Activated B cell treated with CpG ODN at 0.5 μM for 24 hours (primary cell): ENCODE data around the gene ADSL. TPM values are rescaled to one million over a fixed set of nuclear protein-coding genes. Genes with fewer than 3 reads are reported as not detected.

Experiments used
- ATAC-seq: fragments of 200-7000 bp; cut with Tn5 transposase; one replicate; pipeline ENCODE4 v1.10.0; 2021; ENCODE audit warnings: low read depth, mild to moderate bottlenecking, moderate library complexity
- CTCF ChIA-PET: fragments of 350-600 bp; sonication (Branson Sonifier 250); formaldehyde crosslinking; loops from one replicate; lab custom pipeline; 2021; ENCODE audit warnings: antibody characterized with exemption; lab: Charles Lee
- POLR2A ChIA-PET: fragments of 350-600 bp; sonication (Branson Sonifier 250); formaldehyde crosslinking; loops from one replicate; lab custom pipeline; 2021; ENCODE audit warnings: antibody characterized with exemption; lab: Charles Lee
- DNase-seq: peaks from one replicate; pipeline ENCODE4 v3.0.0; 2022
- H3K27ac Mint-ChIP-seq: one replicate; pipeline ENCODE4 v1.8.0; 2020; ENCODE audit warnings: mixed read lengths
- H3K27me3 Mint-ChIP-seq: one replicate; pipeline ENCODE4 v1.8.0; 2021; ENCODE audit warnings: mixed read lengths
- H3K36me3 Mint-ChIP-seq: one replicate; pipeline ENCODE4 v1.8.0; 2021; ENCODE audit warnings: low read depth, mixed read lengths
- H3K4me1 Mint-ChIP-seq: one replicate; pipeline ENCODE4 v1.8.0; 2021; ENCODE audit warnings: mixed read lengths
- H3K4me3 Mint-ChIP-seq: one replicate; pipeline ENCODE4 v1.8.0; 2020; ENCODE audit warnings: mild to moderate bottlenecking, mixed read lengths
- H3K9me3 Mint-ChIP-seq: one replicate; pipeline ENCODE4 v1.8.0; 2020; ENCODE audit warnings: mixed read lengths
- CTCF ChIP-seq: fragments of 200-600 bp; IDR thresholded peaks from one replicate; pipeline ENCODE4 v1.8.0; 2022; ENCODE audit warnings: antibody characterized with exemption, mild to moderate bottlenecking
- intact Hi-C: fragments of 100-400 bp; cut with micrococcal nuclease; formaldehyde crosslinking; loops from one replicate; pipeline ENCODE4 v1.15.1; 2024
- total RNA-seq: library from RNA; stranded (reverse); gene quantifications from 2 replicates; pipeline ENCODE4 v1.2.3, GENCODE V29; 2022

ADSL gene
- total RNA-seq, 1 donor from 2014 or later: 102 TPM

GRCh38 chr22:40363059-40363458, 16.8 kb downstream of the ADSL start:
- TF ChIP-seq CTCF: no peak
- ATAC-seq (no peak), DNase-seq (no peak)
- Mint-ChIP-seq H3K27ac (no peak overlapping the region), H3K27me3 (no peaks in the 10 kb centered on the region), H3K9me3 (no peaks in the 10 kb centered on the region), H3K36me3 (peaks cover 98% of the 10 kb centered on the region), H3K4me1 (no peaks in the 10 kb centered on the region), H3K4me3 (no peak overlapping the region)
- CTCF ChIA-PET: interaction anchor here (0.8 kb wide), 1 partner anchor 52 kb away, joined by 3 read pairs; no protein-coding TSS in a partner anchor
- POLR2A ChIA-PET: interaction anchor here (0.7 to 0.8 kb wide), 2 partner anchors 15 to 898 kb away, joined by 3 to 7 read pairs; no protein-coding TSS in a partner anchor
- intact Hi-C loops: no loop called here

- Mint-ChIP-seq H3K9me3 (no peaks in the 10 kb centered on the region), H3K27ac (no peak overlapping the region), H3K36me3 (peaks cover 92% of the 10 kb centered on the region), H3K4me1 (no peaks in the 10 kb centered on the region), H3K4me3 (no peak overlapping the region), H3K27me3 (no peaks in the 10 kb centered on the region)
- ChIA-PET POLR2A (no interaction called here), CTCF (no interaction called here)
- ATAC-seq (no peak), DNase-seq (no peak)
- TF ChIP-seq CTCF: no peak
- intact Hi-C loops: no loop called here
Observed at GRCh38 chr22:40364431-40364830, 18.1 kb downstream of the ADSL start.

- H3K4me3 Mint-ChIP-seq: no peak overlapping the region
- no peak for ATAC-seq
- no peak for DNase-seq
- no peaks in the 10 kb centered on the region for H3K27me3 Mint-ChIP-seq
- CTCF ChIA-PET: interaction anchor here (0.5 to 1.7 kb wide), 3 partner anchors 20 to 280 kb away, joined by 3 to 5 read pairs (median 3); no protein-coding TSS in a partner anchor
- H3K4me1 Mint-ChIP-seq: peaks cover 5% of the 10 kb centered on the region
- no peaks in the 10 kb centered on the region for H3K9me3 Mint-ChIP-seq
- H3K27ac Mint-ChIP-seq: peak overlapping the region; percentile 8
- POLR2A ChIA-PET: no interaction called here
- intact Hi-C loops: no loop called here
- H3K36me3 Mint-ChIP-seq: peaks cover 78% of the 10 kb centered on the region
- TF ChIP-seq CTCF: no peak
Observed at GRCh38 chr22:40366068-40366467, 19.8 kb downstream of the ADSL start.

- ATAC-seq (no peak), DNase-seq (no peak)
- H3K9me3 Mint-ChIP-seq: no peaks in the 10 kb centered on the region
- ChIA-PET CTCF (no interaction called here), POLR2A (interaction anchor here (0.6 kb wide), 1 partner anchor 61 kb away, joined by 3 read pairs; no protein-coding TSS in a partner anchor)
- no peak for TF ChIP-seq CTCF
- H3K4me3 Mint-ChIP-seq: no peak overlapping the region
- H3K27ac Mint-ChIP-seq: peak overlapping the region; percentile 2
- H3K4me1 Mint-ChIP-seq: peaks cover 14% of the 10 kb centered on the region
- intact Hi-C loops: no loop called here
- H3K27me3 Mint-ChIP-seq: no peaks in the 10 kb centered on the region
- H3K36me3 Mint-ChIP-seq: peaks cover 68% of the 10 kb centered on the region
Observed at GRCh38 chr22:40367342-40367741, 21.0 kb downstream of the ADSL start.

- H3K4me3 Mint-ChIP-seq: no peak overlapping the region
- no peaks in the 10 kb centered on the region for H3K27me3 Mint-ChIP-seq
- H3K4me1 Mint-ChIP-seq: peaks cover 21% of the 10 kb centered on the region
- DNase-seq (no peak), ATAC-seq (no peak)
- ChIA-PET POLR2A (interaction anchor here (0.6 kb wide), 1 partner anchor 19 kb away, joined by 4 read pairs; no protein-coding TSS in a partner anchor), CTCF (no interaction called here)
- H3K27ac Mint-ChIP-seq: no peak overlapping the region
- peaks cover 65% of the 10 kb centered on the region for H3K36me3 Mint-ChIP-seq
- no peaks in the 10 kb centered on the region for H3K9me3 Mint-ChIP-seq
- intact Hi-C loops: no loop called here
- no peak for TF ChIP-seq CTCF
Observed at GRCh38 chr22:40368016-40368415, 21.7 kb downstream of the ADSL start.
